Stomach (tissue), 9 donors: ENCODE results near the gene TRAPPC2L. TPM values are rescaled to one million over a fixed set of nuclear protein-coding genes. Genes with fewer than 3 reads are reported as not detected.

ENCODE experiments used
- DNase-seq, 2 donors: peaks; one replicate each; pipeline versions ENCODE4 v3.0.0 to v3.0.0-alpha.2; 2013 to 2019
- H3K27ac ChIP-seq, 5 donors: fragments of 200-600 bp in 4 of 5; sonication (generic) in 4 of 5; one replicate each; pipeline ENCODE4 v1.5.1; 2013 to 2019; ENCODE audit warnings: mild to moderate bottlenecking in 1 of 5, moderate library complexity in 1 of 5
- H3K27me3 ChIP-seq, 3 donors: fragments of 200-600 bp; sonication (generic); one replicate each; pipeline ENCODE4 v1.5.1; 2017 to 2019; ENCODE audit warnings: mixed run types in 1 of 3
- H3K36me3 ChIP-seq, 4 donors: fragments of 200-600 bp; sonication (generic); 1 replicate in 3 of 4; 2 replicates in 1 of 4; pipeline ENCODE4 v1.5.1; 2016 to 2019
- H3K4me1 ChIP-seq, 4 donors: fragments of 200-600 bp; sonication (generic); one replicate each; pipeline ENCODE4 v1.5.1; 2016 to 2019
- H3K4me3 ChIP-seq, 4 donors: fragments of 200-600 bp; sonication (generic) in 3 of 4; one replicate each; pipeline ENCODE4 v1.5.1; 2016 to 2019; ENCODE audit warnings: mild to moderate bottlenecking in 1 of 4
- H3K9me3 ChIP-seq, 4 donors: fragments of 200-600 bp; sonication (generic); one replicate each; pipeline ENCODE4 v1.5.1; 2016 to 2019
- EP300 ChIP-seq: sonication (generic); formaldehyde crosslinking; IDR thresholded peaks from one replicate; pipeline ENCODE4 v1.6.1; 2017; ENCODE audit warnings: antibody characterized with exemption
- POLR2A ChIP-seq, 4 donors: fragments of 450-650 bp; IDR thresholded peaks; one replicate each; pipeline ENCODE4 v1.6.1; 2016; ENCODE audit warnings: antibody characterized with exemption in 4 of 4, control low read depth in 2 of 4, mild to moderate bottlenecking in 1 of 4, moderate library complexity in 1 of 4
- POLR2AphosphoS5 ChIP-seq, 3 donors: sonication (generic); formaldehyde crosslinking; IDR thresholded peaks; one replicate each; pipeline ENCODE4 v1.6.1; 2016; ENCODE audit warnings: antibody characterized with exemption in 3 of 3
- WGBS, 5 donors: extraction: QIAGEN DNeasy Blood & Tissue Kit in 3 of 5; methylation state at CpG; one replicate each; pipeline versions ENCODE4 v1.1.5 to v1.1.7; 2013 to 2018; 5-methylcytosine and 5-hydroxymethylcytosine counted together
- intact Hi-C: fragments of 100-400 bp; cut with DNase I; formaldehyde crosslinking; loops from one replicate; pipeline ENCODE4 v1.15.1; 2023; ENCODE audit warnings: low total_unique reads
- polyA plus RNA-seq, 3 donors: library from polyadenylated mRNA; stranded (reverse); fragments of 200-250 nt; gene quantifications; one replicate each; pipeline ENCODE4 v1.2.3, GENCODE V29; 2013
- total RNA-seq, 5 donors: library from RNA; depleted of rRNA; stranded (reverse); fragments of >200 nt; gene quantifications; one replicate each; pipeline versions ENCODE4 v1.1.0 to v1.2.3, GENCODE V29; 2014 to 2016
- TF ChIP-seq, protein P1 (sequence below), 7 experiments: fragments of 450-650 bp in 4 of 7; fragments of 200-600 bp in 3 of 7; sonication (generic) in 3 of 7; IDR thresholded peaks; one replicate each; pipeline ENCODE4 v1.5.1; 2016 to 2019; ENCODE audit warnings: antibody characterized with exemption in 7 of 7, control low read depth in 2 of 7, mild to moderate bottlenecking in 1 of 7
- donor health status: healthy with polysubstance abuse.
- donor health status: Bipolar disorder and iron deficiency.
- donor health status: healthy.

The TRAPPC2L gene
- total and polyA plus RNA-seq, 8 donors = 2.9 to 107 (median 30.4) TPM

- Histone ChIP-seq H3K27ac (no peak within 1 kb of the TSS), H3K9me3 (no peaks in the 10 kb centered on the region), H3K4me1 (peaks cover 0 to 7% (median 7%) of the 10 kb centered on the region in 4 donors), H3K4me3 (no peak within 1 kb of the TSS), H3K36me3 (peaks cover 12 to 25% (median 21%) of the 10 kb centered on the region in 4 donors), H3K27me3 (peaks cover 0 to 48% (median 22%) of the 10 kb centered on the region in 3 donors)
- DNase-seq = no peak
- TF ChIP-seq, protein P1, sequence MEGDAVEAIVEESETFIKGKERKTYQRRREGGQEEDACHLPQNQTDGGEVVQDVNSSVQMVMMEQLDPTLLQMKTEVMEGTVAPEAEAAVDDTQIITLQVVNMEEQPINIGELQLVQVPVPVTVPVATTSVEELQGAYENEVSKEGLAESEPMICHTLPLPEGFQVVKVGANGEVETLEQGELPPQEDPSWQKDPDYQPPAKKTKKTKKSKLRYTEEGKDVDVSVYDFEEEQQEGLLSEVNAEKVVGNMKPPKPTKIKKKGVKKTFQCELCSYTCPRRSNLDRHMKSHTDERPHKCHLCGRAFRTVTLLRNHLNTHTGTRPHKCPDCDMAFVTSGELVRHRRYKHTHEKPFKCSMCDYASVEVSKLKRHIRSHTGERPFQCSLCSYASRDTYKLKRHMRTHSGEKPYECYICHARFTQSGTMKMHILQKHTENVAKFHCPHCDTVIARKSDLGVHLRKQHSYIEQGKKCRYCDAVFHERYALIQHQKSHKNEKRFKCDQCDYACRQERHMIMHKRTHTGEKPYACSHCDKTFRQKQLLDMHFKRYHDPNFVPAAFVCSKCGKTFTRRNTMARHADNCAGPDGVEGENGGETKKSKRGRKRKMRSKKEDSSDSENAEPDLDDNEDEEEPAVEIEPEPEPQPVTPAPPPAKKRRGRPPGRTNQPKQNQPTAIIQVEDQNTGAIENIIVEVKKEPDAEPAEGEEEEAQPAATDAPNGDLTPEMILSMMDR (IDR thresholded peaks at IDR 0.05) = no peak
- TF ChIP-seq EP300 (no peak), POLR2AphosphoS5 (IDR thresholded peaks at IDR 0.05) (no peak), POLR2A (IDR thresholded peaks at IDR 0.05) (no peak)
- 53 to 73% (median 67%) methylated on average over 14 to 20 of the region's 20 CpGs for WGBS, 5 donors
- intact Hi-C loops = no loop called here
Observed at GRCh38 chr16:88866151-88866920, 9.4 kb downstream of the TRAPPC2L start, which contains the start of gene PABPN1L. Gene PABPN1L (minus strand): TSS chr16:88866660. CDS start chr16:88866606, 54 bp downstream.

DNA sequence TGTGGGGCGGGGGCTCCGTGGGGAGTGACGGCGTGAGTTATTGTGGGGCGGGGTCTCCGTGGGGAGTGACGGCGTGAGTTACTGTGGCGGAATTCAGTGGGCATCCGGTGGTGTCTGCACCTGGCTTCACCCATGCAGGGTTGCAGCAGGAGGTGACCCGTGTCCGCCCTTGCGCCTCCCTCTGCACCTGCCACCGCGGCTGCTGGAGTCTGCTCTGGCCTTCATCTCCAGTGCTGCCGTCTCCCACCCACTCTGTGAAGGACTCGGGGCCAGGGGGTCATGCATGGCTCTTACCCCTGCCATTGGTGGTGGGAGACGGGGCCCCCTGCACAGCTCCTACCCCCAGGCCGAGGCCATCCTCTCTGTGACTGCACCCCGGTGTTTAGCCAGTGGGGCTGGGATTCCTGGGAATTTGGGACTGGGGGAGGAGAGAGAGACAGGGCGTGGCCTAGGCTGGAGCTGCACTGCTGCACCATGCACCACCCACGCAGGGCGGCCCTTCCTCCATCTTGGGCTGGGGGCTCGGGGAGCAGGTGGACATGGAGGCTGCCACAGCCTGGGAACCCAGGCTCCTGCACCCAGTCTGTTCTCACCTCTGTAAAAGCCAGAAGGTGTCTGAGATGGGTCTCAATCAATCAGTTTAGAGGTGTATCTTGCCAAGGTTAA, 10.8 kb downstream of the TRAPPC2L start:
- 82 to 93% (median 85%) methylated on average over 12 to 24 of the region's 24 CpGs for WGBS, 5 donors
- peaks cover 0 to 61% (median 35%) of the 10 kb centered on the region in 3 donors for H3K27me3 ChIP-seq

GRCh38 chr16:88868974-88869672, 12.2 kb downstream of the TRAPPC2L start:
- Histone ChIP-seq H3K4me1 (peaks cover 0 to 9% (median 7%) of the 10 kb centered on the region in 4 donors), H3K36me3 (no peaks in the 10 kb centered on the region), H3K4me3 (no peak overlapping the region), H3K9me3 (no peaks in the 10 kb centered on the region), H3K27ac (no peak overlapping the region), H3K27me3 (peaks cover 0 to 74% (median 37%) of the 10 kb centered on the region in 3 donors)
- TF ChIP-seq, protein P1 (IDR thresholded peaks at IDR 0.05) = no peak
- TF ChIP-seq EP300 (no peak), POLR2A (IDR thresholded peaks at IDR 0.05) (no peak)
- no peak for DNase-seq
- intact Hi-C loops = no loop called here
- WGBS, 5 donors = 80 to 88% (median 86%) methylated on average over 26 to 27 of the region's 27 CpGs

More for the DNA sequence above, 10.8 kb downstream of the TRAPPC2L start:
- Histone ChIP-seq H3K4me1 (peaks cover 0 to 9% (median 7%) of the 10 kb centered on the region in 4 donors), H3K36me3 (peaks cover under 1 to 11% (median 7%) of the 10 kb centered on the region in 4 donors), H3K4me3 (no peak overlapping the region), H3K27ac (no peak overlapping the region), H3K9me3 (no peaks in the 10 kb centered on the region)
- no peak for DNase-seq
- intact Hi-C loops = no loop called here
- TF ChIP-seq EP300 (no peak), POLR2A (IDR thresholded peaks at IDR 0.05) (no peak)

DNA sequence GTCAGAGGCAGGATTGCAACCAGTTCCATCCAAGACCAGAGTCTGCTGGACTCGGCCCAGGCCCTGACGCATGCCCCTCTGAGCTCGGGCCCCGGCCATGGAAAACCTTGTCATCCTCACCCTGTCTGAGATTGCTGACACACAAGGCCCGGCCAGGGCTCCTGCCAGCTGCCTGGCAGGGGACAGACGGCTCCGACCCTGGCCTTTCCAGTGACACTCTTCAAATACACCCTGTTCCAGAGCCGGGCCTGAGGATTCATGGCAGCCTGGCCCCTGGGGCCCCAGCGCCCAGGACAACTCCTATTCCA, 12.7 kb downstream of the TRAPPC2L start:
- 76 to 100% (median 84%) methylated on average over 1 to 9 of the region's 9 CpGs for WGBS, 5 donors
- H3K4me1 ChIP-seq = peaks cover 0 to 9% (median 7%) of the 10 kb centered on the region in 4 donors
- no peak overlapping the region for H3K27ac ChIP-seq
- H3K27me3 ChIP-seq = peaks cover 0 to 74% (median 37%) of the 10 kb centered on the region in 3 donors
- DNase-seq = no peak
- no peaks in the 10 kb centered on the region for H3K36me3 ChIP-seq
- TF ChIP-seq EP300 (no peak), POLR2AphosphoS5 (IDR thresholded peaks at IDR 0.05) (no peak), POLR2A (IDR thresholded peaks at IDR 0.05) (no peak)
- TF ChIP-seq, protein P1 (IDR thresholded peaks at IDR 0.05) = no peak
- H3K9me3 ChIP-seq = no peaks in the 10 kb centered on the region
- no peak overlapping the region for H3K4me3 ChIP-seq
- intact Hi-C loops = no loop called here
